HEK293 (cell line): ENCODE results near the gene RNF225.

Experiments used
- MYNN ChIP-seq: fragments of 450-650 bp; formaldehyde crosslinking; IDR thresholded peaks from 2 replicates; pipeline ENCODE4 v1.5.1; 2016; ENCODE audit warnings: missing biosample characterization, missing genetic modification characterization, borderline replicate concordance
- ZBTB21 ChIP-seq: fragments of 450-650 bp; formaldehyde crosslinking; IDR thresholded peaks from 2 replicates; pipeline ENCODE4 v1.5.1; 2017; ENCODE audit warnings: missing biosample characterization, missing genetic modification characterization
- ZNF121 ChIP-seq: fragments of 450-650 bp; formaldehyde crosslinking; IDR thresholded peaks from 2 replicates; pipeline ENCODE4 v1.5.1; 2016; ENCODE audit warnings: missing biosample characterization, missing genetic modification characterization
- ZNF239 ChIP-seq: fragments of 450-650 bp; formaldehyde crosslinking; IDR thresholded peaks from 2 replicates; pipeline ENCODE4 v1.5.1; 2016; ENCODE audit warnings: missing biosample characterization, missing genetic modification characterization
- ZNF561 ChIP-seq: fragments of 450-650 bp; IDR thresholded peaks from 2 replicates; pipeline ENCODE4 v1.5.1; 2018; ENCODE audit warnings: missing biosample characterization, missing genetic modification characterization, borderline replicate concordance
- ZNF76 ChIP-seq: fragments of 450-650 bp; formaldehyde crosslinking; IDR thresholded peaks from 2 replicates; pipeline ENCODE4; 2016; ENCODE audit warnings: low read depth, missing biosample characterization, missing genetic modification characterization, borderline replicate concordance

- no peak for TF ChIP-seq ZNF121 (tag by site-specific recombination)
- TF ChIP-seq MYNN (tag by site-specific recombination): no peak
- no peak for TF ChIP-seq ZBTB21
- TF ChIP-seq ZNF76 (tag by site-specific recombination): no peak
- no peak for TF ChIP-seq ZNF239
- TF ChIP-seq ZNF561 (tag by site-specific recombination): no peak
Measured at GRCh38 chr19:58368561-58369360, 26.7 kb upstream of the RNF225 start.
